NCI-H774 (cell line): Measurements from ENCODE around the gene CUZD1.
A peak's percentile ranks its signal among the peaks of the same experiment; 100 is the strongest.
"Not testable (repeated sequence)": the region's sequence is repeated elsewhere in the genome, so short reads cannot be mapped to it uniquely, and the experiment has no call there.

ENCODE experiments used
- DNase-seq: peaks from one replicate; lab custom pipeline; 2025; lab: John Stamatoyannopoulos, UW

Gene CUZD1

GRCh38 chr10:122845783-122846332, at the start of gene CUZD1:
CUZD1 (minus strand) TSS chr10:122845857; CDS start chr10:122845843, 14 bp downstream.
- DNase-seq = no peak

DNA sequence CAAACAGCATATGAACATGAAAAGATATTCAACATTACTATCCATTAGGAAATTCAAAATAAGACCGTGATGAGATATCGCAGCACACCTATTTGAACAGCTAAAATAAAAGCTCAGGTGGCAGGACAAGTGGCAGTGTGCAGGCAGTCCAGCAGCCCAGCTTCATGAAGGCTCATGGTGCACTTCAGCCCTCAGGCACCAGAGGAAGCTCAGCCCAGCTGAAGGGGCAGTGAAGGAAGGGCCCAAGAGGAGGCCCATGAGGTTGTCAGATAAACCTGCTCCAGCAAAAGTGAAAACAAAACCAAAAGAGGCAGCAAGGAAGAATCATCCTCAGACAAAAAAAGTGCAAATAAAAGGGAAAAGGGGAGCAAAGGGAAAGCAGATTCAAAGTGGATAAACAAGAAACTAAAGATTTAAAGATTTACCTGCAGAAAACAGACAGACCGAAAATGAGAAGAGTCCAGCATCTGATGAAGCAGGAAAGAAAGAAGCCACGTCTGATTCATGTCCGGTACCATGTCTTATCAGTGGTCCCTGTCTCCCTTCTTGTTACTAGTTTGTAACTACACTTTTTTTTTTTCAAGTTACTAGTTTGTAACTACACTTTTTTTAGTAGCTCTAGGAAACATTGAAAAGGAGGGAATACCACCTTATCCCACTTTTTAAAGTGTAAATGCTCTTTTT, 48.7 kb upstream of the CUZD1 start:
- DNase-seq = no peak

DNA sequence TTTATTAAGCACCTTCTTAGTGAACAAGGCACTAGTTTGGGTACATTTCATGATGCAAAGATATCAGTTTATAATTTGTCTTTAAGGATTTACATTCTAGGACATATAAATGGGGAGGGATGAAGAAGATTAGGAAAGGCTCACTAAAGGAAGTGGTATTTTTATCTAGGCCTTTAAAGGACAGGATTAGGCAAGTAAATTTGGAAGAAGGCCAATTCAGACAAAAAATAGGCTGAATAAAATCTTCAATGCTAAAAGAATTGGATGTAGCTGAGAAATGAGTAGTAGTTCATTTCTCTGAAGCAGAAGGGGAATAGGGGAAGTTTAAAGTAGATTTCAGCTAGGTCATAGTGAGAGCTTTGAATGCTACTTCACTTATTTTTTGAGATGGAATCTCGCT, 38.5 kb upstream of the CUZD1 start:
- DNase-seq = no peak

- DNase-seq = no peak
These were observed 37.1 kb upstream of the CUZD1 start for GRCh38 chr10:122882766-122883165.

GRCh38 chr10:122879339-122880273, 33.9 kb upstream of the CUZD1 start, which contains the start of gene FAM24B:
FAM24B (minus strand) TSS chr10:122879581; CDS start chr10:122850515, 29,066 bp downstream.
- peak; percentile 85 for DNase-seq

- no peak for DNase-seq
These were observed 33.2 kb upstream of the CUZD1 start for GRCh38 chr10:122878799-122879338.

DNA sequence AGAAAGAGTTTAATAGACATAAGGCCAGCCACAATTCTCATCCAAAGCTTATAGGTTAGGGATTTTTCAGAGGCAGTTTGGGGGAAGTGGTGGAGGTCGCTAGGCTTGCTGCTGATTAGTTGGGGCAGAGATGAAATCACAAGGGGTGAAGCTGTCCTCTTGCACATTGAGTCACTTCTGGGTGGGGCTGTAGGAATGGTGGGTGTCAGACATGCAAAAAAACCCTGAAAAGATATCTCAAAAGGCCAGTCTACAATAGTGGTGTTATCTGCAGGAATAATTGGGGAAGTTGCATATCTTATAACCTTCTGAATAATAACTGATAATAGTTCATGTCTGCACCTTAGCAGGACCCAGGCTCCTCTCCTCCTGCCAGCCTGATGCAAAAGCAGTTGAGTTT, 31.6 kb upstream of the CUZD1 start:
- no peak for DNase-seq

DNA sequence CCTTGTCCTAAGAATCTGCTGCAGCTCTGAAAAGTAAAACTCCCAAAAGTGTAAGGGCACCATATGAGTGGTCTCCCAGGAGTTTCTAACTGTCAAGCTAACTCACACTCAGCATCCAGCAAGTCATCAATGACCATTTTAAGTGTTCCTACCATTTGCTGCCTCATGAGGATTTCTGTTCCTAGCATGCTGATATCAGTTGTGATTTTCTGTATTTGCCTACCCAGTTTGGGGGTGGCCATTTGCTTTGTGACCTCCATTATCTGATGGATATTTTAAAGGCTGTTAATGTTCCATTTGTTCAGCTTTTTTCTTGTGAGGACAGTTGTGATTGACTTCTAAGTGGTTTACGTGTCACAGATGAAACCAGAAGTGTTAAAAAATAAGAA, 30.8 kb upstream of the CUZD1 start:
- DNase-seq = no peak

DNA sequence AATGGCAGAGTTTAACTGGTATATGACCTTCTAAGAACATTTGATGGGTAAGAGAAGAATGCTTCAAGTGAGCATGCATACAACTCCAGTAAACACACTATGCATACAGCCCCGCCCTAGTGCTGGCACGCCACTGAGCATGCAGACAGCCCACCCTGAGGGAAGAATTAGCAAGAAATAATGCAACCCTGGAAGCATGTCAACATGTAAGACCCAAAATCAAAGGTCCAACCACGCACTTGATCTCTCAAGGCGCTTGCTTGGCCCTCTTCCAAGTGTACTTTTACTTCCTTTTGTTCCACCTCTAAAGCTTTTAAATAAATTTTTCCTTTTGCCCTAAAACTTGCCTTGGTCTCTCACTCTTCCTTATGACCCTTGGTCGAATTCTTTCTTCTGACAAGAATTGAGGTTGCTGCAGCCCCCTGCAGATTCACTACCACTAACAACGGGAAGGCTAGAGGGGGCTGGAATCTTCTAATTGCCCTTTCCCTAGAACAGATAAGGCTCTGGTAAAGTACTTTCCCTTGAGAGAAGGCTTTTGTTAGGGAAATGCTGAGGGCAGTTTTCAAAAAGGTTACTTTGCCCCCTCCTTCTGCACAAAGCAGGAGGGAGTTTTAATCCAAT, 30.3 kb upstream of the CUZD1 start:
- no peak for DNase-seq

- not testable (repeated sequence) for DNase-seq
These were observed 26.3 kb upstream of the CUZD1 start for GRCh38 chr10:122871947-122872346.

GRCh38 chr10:122868768-122869167, 23.1 kb upstream of the CUZD1 start:
- DNase-seq = not testable (repeated sequence)

GRCh38 chr10:122866757-122867482, 21.3 kb upstream of the CUZD1 start:
- DNase-seq = not testable (repeated sequence)

DNA sequence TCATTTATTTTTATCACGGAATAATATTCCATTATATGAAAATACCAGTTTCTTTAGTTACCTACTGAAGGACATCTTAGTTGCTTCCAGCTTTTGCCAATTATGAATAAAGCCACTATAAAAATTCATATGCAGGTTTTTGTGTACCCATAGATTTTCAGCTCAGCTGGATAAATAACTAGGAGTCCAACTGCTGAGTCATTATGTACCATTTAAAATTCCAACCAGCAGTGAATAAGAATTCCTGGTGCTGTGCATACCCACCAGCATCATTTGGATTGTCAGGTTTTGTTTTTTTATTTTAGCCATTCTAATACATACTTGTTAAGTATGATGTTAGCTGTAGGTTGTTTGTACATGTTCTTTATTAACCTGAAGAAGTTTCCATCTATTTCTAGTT, 19.2 kb upstream of the CUZD1 start:
- DNase-seq = no peak

- no peak for DNase-seq
These were observed 18.5 kb upstream of the CUZD1 start for GRCh38 chr10:122864194-122864592.

DNA sequence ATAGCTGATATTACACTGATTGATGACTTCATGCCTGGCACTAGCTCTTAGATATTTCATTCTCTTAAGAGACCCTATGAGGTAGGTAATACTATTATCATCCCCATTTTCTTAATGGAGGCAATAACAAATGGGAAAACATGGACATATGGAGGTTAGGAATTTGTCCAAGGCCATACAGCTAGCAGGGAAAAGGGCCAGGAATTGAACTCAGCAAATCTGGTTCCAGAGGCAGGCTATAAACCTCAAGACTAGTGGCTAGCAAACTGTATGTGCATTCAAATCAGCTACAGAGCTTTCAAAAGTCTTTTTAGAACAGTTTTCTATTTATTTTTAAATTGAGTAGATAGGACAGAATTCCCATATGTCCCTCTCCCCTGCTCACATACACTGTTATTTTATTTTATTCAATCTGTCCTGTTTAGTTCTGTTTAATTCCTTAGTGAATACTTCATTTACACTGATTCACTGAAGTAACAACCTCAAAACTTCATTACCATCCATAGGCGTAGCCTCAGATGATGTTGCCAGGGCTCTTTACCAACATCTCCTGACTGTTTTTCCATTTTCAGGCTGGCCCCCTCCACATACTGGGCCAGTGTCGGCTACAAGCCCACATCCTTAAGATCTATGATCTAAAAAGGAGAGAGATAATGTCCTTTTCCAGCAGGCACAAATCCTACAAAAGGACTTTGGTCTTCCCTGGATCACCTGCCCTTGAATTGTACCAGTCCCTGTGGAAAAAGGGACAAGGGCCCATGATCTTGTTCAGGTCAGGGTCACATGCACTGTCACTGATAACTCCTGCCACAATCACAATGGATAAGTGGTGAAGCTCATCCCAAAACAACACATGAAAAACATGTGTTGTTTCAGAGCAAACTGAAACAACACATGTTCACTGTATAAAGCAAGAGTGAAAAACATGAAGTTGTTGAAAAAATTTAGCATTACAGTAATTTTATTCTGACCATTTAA, 17.8 kb upstream of the CUZD1 start:
- no peak for DNase-seq

DNA sequence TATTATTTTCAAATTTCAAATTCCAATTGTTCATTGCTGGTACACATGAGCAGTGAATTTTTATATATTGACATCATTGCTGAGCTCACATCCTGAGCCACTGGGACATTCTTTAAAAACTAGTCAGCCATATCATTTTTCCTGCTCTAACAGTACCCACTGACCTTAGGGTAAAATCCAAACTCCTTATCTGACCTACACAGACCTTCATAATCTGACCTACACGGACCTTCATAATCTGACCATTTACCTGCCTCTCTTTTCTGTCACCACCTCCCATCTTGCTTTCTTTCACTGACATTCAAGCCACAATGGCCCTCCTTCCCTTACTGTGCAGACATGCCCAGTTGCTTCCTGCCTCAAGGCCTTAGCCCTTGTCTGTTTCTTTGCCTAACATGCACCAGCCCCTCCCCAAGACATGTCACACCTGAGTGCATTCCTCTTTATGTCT, 16.1 kb upstream of the CUZD1 start:
- DNase-seq = no peak

- no peak for DNase-seq
These were observed 13.9 kb upstream of the CUZD1 start for GRCh38 chr10:122859527-122859926.

- not testable (repeated sequence) for DNase-seq
These were observed 12.4 kb upstream of the CUZD1 start for GRCh38 chr10:122858042-122858441.

DNA sequence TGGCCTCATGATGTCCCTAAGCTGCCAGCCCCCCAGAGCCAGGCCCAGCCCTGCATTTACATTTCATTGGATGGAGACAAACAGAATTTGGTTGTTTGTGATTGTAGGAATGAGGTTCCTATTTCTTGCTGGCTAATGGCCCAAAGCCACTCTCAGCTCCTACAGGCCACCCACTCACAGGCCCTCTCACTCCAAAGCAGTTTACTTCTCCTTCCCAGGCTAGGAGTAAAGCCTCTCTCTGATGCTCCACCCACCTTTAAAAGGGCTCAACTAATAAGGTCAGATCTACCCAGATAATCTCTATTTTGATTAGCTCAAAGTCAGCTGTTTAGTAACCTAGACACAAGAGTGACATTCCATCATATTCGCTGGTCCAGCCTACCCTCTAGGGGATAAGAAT, 11.2 kb upstream of the CUZD1 start:
- no peak for DNase-seq

GRCh38 chr10:122855745-122856144, 10.1 kb upstream of the CUZD1 start:
- DNase-seq = no peak
